Measurements from ENCODE around the gene PDP2. TPM values are rescaled to one million over a fixed set of nuclear protein-coding genes. Genes with fewer than 3 reads are reported as not detected.

The PDP2 gene
- total and polyA plus RNA-seq, 7 donors = 2.6 to 8.3 (median 5.1) TPM

GRCh38 chr16:66936889-66937554, 56.7 kb downstream of the PDP2 start:
- H3K9me3 ChIP-seq = no peaks in the 10 kb centered on the region
- H3K36me3 ChIP-seq = peaks cover 15 to 58% (median 33%) of the 10 kb centered on the region in 4 donors
- no peaks in the 10 kb centered on the region for H3K27me3 ChIP-seq
- DNase-seq = no peak
- TF ChIP-seq, protein P1, sequence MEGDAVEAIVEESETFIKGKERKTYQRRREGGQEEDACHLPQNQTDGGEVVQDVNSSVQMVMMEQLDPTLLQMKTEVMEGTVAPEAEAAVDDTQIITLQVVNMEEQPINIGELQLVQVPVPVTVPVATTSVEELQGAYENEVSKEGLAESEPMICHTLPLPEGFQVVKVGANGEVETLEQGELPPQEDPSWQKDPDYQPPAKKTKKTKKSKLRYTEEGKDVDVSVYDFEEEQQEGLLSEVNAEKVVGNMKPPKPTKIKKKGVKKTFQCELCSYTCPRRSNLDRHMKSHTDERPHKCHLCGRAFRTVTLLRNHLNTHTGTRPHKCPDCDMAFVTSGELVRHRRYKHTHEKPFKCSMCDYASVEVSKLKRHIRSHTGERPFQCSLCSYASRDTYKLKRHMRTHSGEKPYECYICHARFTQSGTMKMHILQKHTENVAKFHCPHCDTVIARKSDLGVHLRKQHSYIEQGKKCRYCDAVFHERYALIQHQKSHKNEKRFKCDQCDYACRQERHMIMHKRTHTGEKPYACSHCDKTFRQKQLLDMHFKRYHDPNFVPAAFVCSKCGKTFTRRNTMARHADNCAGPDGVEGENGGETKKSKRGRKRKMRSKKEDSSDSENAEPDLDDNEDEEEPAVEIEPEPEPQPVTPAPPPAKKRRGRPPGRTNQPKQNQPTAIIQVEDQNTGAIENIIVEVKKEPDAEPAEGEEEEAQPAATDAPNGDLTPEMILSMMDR (IDR thresholded peaks at IDR 0.05) = no peak
- no peak for TF ChIP-seq POLR2AphosphoS5 (IDR thresholded peaks at IDR 0.05)
- TF ChIP-seq EP300 (IDR thresholded peaks at IDR 0.05) = no peak
- no peak for TF ChIP-seq POLR2A (IDR thresholded peaks at IDR 0.05)
- no peak overlapping the region for H3K27ac ChIP-seq
- no peak overlapping the region for H3K4me3 ChIP-seq
- 41 to 73% methylated on average over 4 of the region's 4 CpGs for WGBS, 2 donors
- intact Hi-C loops (cut with DNase I) = no loop called here
- H3K4me1 ChIP-seq = peaks cover 0 to 38% (median 33%) of the 10 kb centered on the region in 4 donors

GRCh38 chr16:66937725-66938337, 57.5 kb downstream of the PDP2 start:
- no peaks in the 10 kb centered on the region for H3K9me3 ChIP-seq
- no peak for DNase-seq
- TF ChIP-seq POLR2AphosphoS5 (IDR thresholded peaks at IDR 0.05) (no peak), POLR2A (IDR thresholded peaks at IDR 0.05) (no peak), EP300 (IDR thresholded peaks at IDR 0.05) (no peak)
- TF ChIP-seq, protein P1 (IDR thresholded peaks at IDR 0.05) = no peak
- intact Hi-C loops (cut with DNase I) = no loop called here
- H3K4me1 ChIP-seq = peaks cover 0 to 34% (median 29%) of the 10 kb centered on the region in 4 donors
- H3K27me3 ChIP-seq = no peaks in the 10 kb centered on the region
- H3K4me3 ChIP-seq = no peak overlapping the region
- peaks cover 20 to 59% (median 39%) of the 10 kb centered on the region in 4 donors for H3K36me3 ChIP-seq
- no peak overlapping the region for H3K27ac ChIP-seq
- 61 to 91% methylated on average over 10 of the region's 10 CpGs for WGBS, 2 donors

GRCh38 chr16:66939366-66939765, 59.1 kb downstream of the PDP2 start:
- Histone ChIP-seq H3K27me3 (no peaks in the 10 kb centered on the region), H3K27ac (no peak overlapping the region), H3K4me1 (peaks cover 0 to 25% (median 19%) of the 10 kb centered on the region in 4 donors), H3K9me3 (no peaks in the 10 kb centered on the region), H3K4me3 (no peak overlapping the region), H3K36me3 (peaks cover 20 to 72% (median 47%) of the 10 kb centered on the region in 4 donors)
- intact Hi-C loops (cut with DNase I) = no loop called here
- no peak for DNase-seq
- TF ChIP-seq POLR2A (IDR thresholded peaks at IDR 0.05) = no peak
- no peak for TF ChIP-seq POLR2AphosphoS5 (IDR thresholded peaks at IDR 0.05)
- TF ChIP-seq, protein P1 (IDR thresholded peaks at IDR 0.05) = no peak
- TF ChIP-seq EP300 (IDR thresholded peaks at IDR 0.05) = no peak

DNA sequence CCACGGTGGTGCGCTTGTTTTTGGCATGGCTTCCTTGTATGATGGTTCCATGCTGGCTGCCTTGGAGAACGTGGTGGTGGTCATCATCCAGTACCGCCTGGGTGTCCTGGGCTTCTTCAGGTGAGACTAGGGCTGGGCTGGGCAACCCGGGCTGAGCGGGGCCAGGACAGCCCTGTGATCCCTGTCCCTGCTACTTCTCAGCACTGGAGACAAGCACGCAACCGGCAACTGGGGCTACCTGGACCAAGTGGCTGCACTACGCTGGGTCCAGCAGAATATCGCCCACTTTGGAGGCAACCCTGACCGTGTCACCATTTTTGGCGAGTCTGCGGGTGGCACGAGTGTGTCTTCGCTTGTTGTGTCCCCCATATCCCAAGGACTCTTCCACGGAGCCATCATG, 59.9 kb downstream of the PDP2 start:
- intact Hi-C loops (cut with DNase I) = no loop called here
- no peak for DNase-seq
- Histone ChIP-seq H3K9me3 (no peaks in the 10 kb centered on the region), H3K27ac (no peak overlapping the region), H3K4me1 (peaks cover 0 to 21% (median 16%) of the 10 kb centered on the region in 4 donors), H3K36me3 (peaks cover 20 to 72% (median 47%) of the 10 kb centered on the region in 4 donors), H3K4me3 (no peak overlapping the region), H3K27me3 (no peaks in the 10 kb centered on the region)
- TF ChIP-seq, protein P1 (IDR thresholded peaks at IDR 0.05) = no peak
- TF ChIP-seq POLR2AphosphoS5 (IDR thresholded peaks at IDR 0.05) = no peak
- TF ChIP-seq EP300 (IDR thresholded peaks at IDR 0.05) = no peak
- 95 to 97% methylated on average over 16 of the region's 16 CpGs for WGBS, 2 donors

Other genes starting within 250 kb of the PDP2 start
- 10 to 100 TPM in 2 of 4 donors, 1 to 10 TPM in 2; 6.1 to 12.5 (median 9.4) TPM for gene CMTM4, start 183.8 kb upstream of the PDP2 start, total RNA-seq
- gene CMTM4, start 183.8 kb upstream of the PDP2 start, polyA plus RNA-seq = 10 to 100 TPM; 27.0 to 65.1 (median 40.2) TPM
- 100 to 1,000 TPM; 164 to 327 (median 261) TPM for gene DYNC1LI2, start 128.9 kb upstream of the PDP2 start, total RNA-seq
- gene DYNC1LI2, start 128.9 kb upstream of the PDP2 start, polyA plus RNA-seq = 10 to 100 TPM; 52.9 to 68.7 (median 60.8) TPM
- under 1 TPM in 1 of 4 donors, not detected in 3; under 0.01 TPM for gene TERB1, start 78.9 kb upstream of the PDP2 start, total RNA-seq
- gene TERB1, start 78.9 kb upstream of the PDP2 start, polyA plus RNA-seq = under 1 TPM in 1 of 3 donors, not detected in 2; 0.03 TPM
- gene NAE1, start 49.5 kb upstream of the PDP2 start, total RNA-seq = 10 to 100 TPM; 34.6 to 58.3 (median 46.9) TPM
- gene NAE1, start 49.5 kb upstream of the PDP2 start, polyA plus RNA-seq = 10 to 100 TPM; 34.8 to 48.8 (median 35.9) TPM
- 1 to 10 TPM in 1 of 4 donors, not detected in 3; 1.9 TPM for gene CA7, start 36.1 kb upstream of the PDP2 start, total RNA-seq
- 100 to 1,000 TPM; 112 to 188 (median 154) TPM for gene CA7, start 36.1 kb upstream of the PDP2 start, polyA plus RNA-seq
- not detected for gene CDH16, start 38.4 kb downstream of the PDP2 start, total RNA-seq
- gene CDH16, start 38.4 kb downstream of the PDP2 start, polyA plus RNA-seq = under 1 TPM in 2 of 3 donors, not detected in 1; 0.19 to 0.60 TPM
- 10 to 100 TPM; 10.9 to 31.2 (median 16.3) TPM for gene RRAD, start 45.0 kb downstream of the PDP2 start, total RNA-seq
- 1 to 10 TPM; 1.2 to 5.5 (median 1.8) TPM for gene RRAD, start 45.0 kb downstream of the PDP2 start, polyA plus RNA-seq
- 100 to 1,000 TPM in 1 of 4 donors, 10 to 100 TPM in 3; 71.7 to 121 (median 82.8) TPM for gene CIAO2B, start 53.9 kb downstream of the PDP2 start, total RNA-seq
- gene CIAO2B, start 53.9 kb downstream of the PDP2 start, polyA plus RNA-seq = 100 to 1,000 TPM; 193 to 219 (median 214) TPM
- gene CES2, start 55.0 kb downstream of the PDP2 start, total RNA-seq = 10 to 100 TPM; 21.8 to 25.5 (median 23.0) TPM
- 100 to 1,000 TPM in 1 of 3 donors, 10 to 100 TPM in 2; 53.4 to 163 (median 67.9) TPM for gene CES2, start 55.0 kb downstream of the PDP2 start, polyA plus RNA-seq
- gene CES3, start 80.8 kb downstream of the PDP2 start, total RNA-seq = 1 to 10 TPM in 1 of 4 donors, under 1 TPM in 2, not detected in 1; 0.16 to 2.5 (median 0.55) TPM
- 10 to 100 TPM; 10.8 to 48.4 (median 13.2) TPM for gene CES3, start 80.8 kb downstream of the PDP2 start, polyA plus RNA-seq
- 1 to 10 TPM; 3.6 to 7.5 (median 4.1) TPM for gene CES4A, start 108.1 kb downstream of the PDP2 start, total RNA-seq
- gene CES4A, start 108.1 kb downstream of the PDP2 start, polyA plus RNA-seq = 1 to 10 TPM; 2.3 to 7.3 (median 3.0) TPM
- gene CBFB, start 148.6 kb downstream of the PDP2 start, total RNA-seq = 10 to 100 TPM; 21.3 to 28.0 (median 24.8) TPM
- gene CBFB, start 148.6 kb downstream of the PDP2 start, polyA plus RNA-seq = 10 to 100 TPM in 1 of 3 donors, 1 to 10 TPM in 2; 9.6 to 19.3 (median 9.7) TPM
- gene PHAF1, start 229.4 kb downstream of the PDP2 start, total RNA-seq = 10 to 100 TPM; 11.4 to 16.3 (median 14.0) TPM
- gene PHAF1, start 229.4 kb downstream of the PDP2 start, polyA plus RNA-seq = 1 to 10 TPM; 8.9 to 9.7 (median 9.0) TPM